Endodermal cell (in vitro differentiated cells): ENCODE measurements around the gene GUCD1. TPM values are rescaled to one million over a fixed set of nuclear protein-coding genes. Genes with fewer than 3 reads are reported as not detected.

Source experiments
- DNase-seq: peaks from one replicate; pipeline ENCODE4 v3.0.0-alpha.2; 2017
- H3K27ac ChIP-seq: 2 replicates; pipeline ENCODE4 v1.5.1; 2013; ENCODE audit warnings: mild to moderate bottlenecking, low read depth, low read length, moderate library complexity
- H3K27me3 ChIP-seq: 2 replicates; pipeline ENCODE4 v1.6.1; 2013; ENCODE audit warnings: mild to moderate bottlenecking, low read length, moderate library complexity; ENCODE audit not compliant: insufficient read depth, control insufficient read depth, poor library complexity, severe bottlenecking
- H3K36me3 ChIP-seq: 2 replicates; pipeline ENCODE4 v1.7.0; 2013; ENCODE audit warnings: mild to moderate bottlenecking, low read length, moderate library complexity; ENCODE audit not compliant: control insufficient read depth, insufficient read depth
- H3K4me1 ChIP-seq: one replicate; pipeline ENCODE4 v1.7.0; 2013; ENCODE audit warnings: low read length; ENCODE audit not compliant: control insufficient read depth, insufficient read depth
- H3K4me3 ChIP-seq: 2 replicates; pipeline ENCODE4 v1.5.1; 2013; ENCODE audit warnings: mild to moderate bottlenecking, low read length, moderate library complexity
- H3K9ac ChIP-seq: 2 replicates; pipeline ENCODE4 v1.6.1; 2013; ENCODE audit warnings: mild to moderate bottlenecking, low read length, moderate library complexity; ENCODE audit not compliant: poor library complexity, severe bottlenecking; ENCODE audit errors: extremely low read depth
- H3K9me3 ChIP-seq: 2 replicates; pipeline ENCODE4 v1.6.1; 2013; ENCODE audit warnings: mild to moderate bottlenecking, low read length, moderate library complexity; ENCODE audit not compliant: control insufficient read depth
- H3K27ac Mint-ChIP-seq: 2 replicates; pipeline ENCODE4 v1.8.0; 2020; ENCODE audit warnings: mixed read lengths
- H3K27me3 Mint-ChIP-seq: 2 replicates; pipeline ENCODE4 v1.8.0; 2021; ENCODE audit warnings: mild to moderate bottlenecking, mixed read lengths; ENCODE audit not compliant: insufficient read depth
- H3K36me3 Mint-ChIP-seq: 2 replicates; pipeline ENCODE4 v1.8.0; 2020; ENCODE audit warnings: low read depth, mixed read lengths
- H3K4me1 Mint-ChIP-seq: 2 replicates; pipeline ENCODE4 v1.8.0; 2020; ENCODE audit warnings: mixed read lengths
- H3K4me3 Mint-ChIP-seq: 2 replicates; pipeline ENCODE4 v1.8.0; 2020; ENCODE audit warnings: mild to moderate bottlenecking, moderate library complexity, mixed read lengths
- H3K9me3 Mint-ChIP-seq: 2 replicates; pipeline ENCODE4 v1.8.0; 2020; ENCODE audit warnings: mild to moderate bottlenecking, mixed read lengths
- WGBS, 2 experiments: methylation state at CpG; one replicate each; pipeline versions ENCODE4 v1.1.5 to v1.1.7; 2013; ENCODE audit warnings: missing lambda C conversion rate in 2 of 2, mixed read lengths in 1 of 2; ENCODE audit not compliant: insufficient coverage in 1 of 2, insufficient read length in 1 of 2; 5-methylcytosine and 5-hydroxymethylcytosine counted together
- total RNA-seq, 2 donors: library from RNA; stranded (reverse); fragmentation: NEBNext Ultra II Directional in 1 of 2; extraction: Animal tissue kit (Norgen Biotek cat#: 25700) in 1 of 2; gene quantifications; 2 replicates in 1 of 2; 3 replicates in 1 of 2; pipeline ENCODE4 v1.2.1, GENCODE V29; 2021
- TF ChIP-seq, protein P1 (sequence below): fragments of 200-600 bp; sonication (generic); conservative IDR thresholded peaks from 2 replicates; pipeline ENCODE4 v1.5.0; 2021; ENCODE audit warnings: antibody characterized with exemption, mild to moderate bottlenecking

Gene GUCD1
- total RNA-seq, 2 donors from 2014 or later, result 64.7 to 73.6 TPM

DNA sequence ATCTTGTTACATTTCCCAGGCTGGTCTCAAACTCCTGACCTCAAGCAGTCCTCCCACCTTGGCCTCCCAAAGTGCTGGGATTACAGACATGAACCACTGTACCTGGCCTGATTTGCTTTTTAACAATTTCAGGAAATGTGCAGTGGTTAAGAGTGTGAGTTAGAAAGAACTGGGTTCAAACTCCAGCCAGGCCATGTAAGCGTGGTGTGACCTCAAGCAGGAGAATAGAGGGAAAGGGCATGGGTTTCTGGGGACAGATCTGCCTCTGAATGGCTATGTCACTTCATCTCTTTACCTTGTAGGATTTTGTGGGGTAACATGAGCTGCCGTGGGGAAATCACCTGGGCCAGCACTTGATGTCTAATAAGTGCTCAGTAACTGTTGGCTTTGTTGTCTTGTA lies 10.1 kb upstream of the GUCD1 start:
- no peak for DNase-seq
- 88 to 100% methylated on average over 2 of the region's 2 CpGs for WGBS, 2 experiments
- Histone ChIP-seq H3K27ac (no peak overlapping the region), H3K27me3 (no peaks in the 10 kb centered on the region), H3K4me1 (no peaks in the 10 kb centered on the region), H3K9ac (no peak overlapping the region), H3K36me3 (peaks cover 80% of the 10 kb centered on the region), H3K9me3 (no peaks in the 10 kb centered on the region), H3K4me3 (no peak overlapping the region)
- Mint-ChIP-seq H3K4me1 (no peaks in the 10 kb centered on the region), H3K36me3 (peaks cover 51% of the 10 kb centered on the region), H3K27me3 (no peaks in the 10 kb centered on the region), H3K27ac (peak overlapping the region; percentile 32), H3K9me3 (no peaks in the 10 kb centered on the region), H3K4me3 (no peak overlapping the region)
- TF ChIP-seq, protein P1, sequence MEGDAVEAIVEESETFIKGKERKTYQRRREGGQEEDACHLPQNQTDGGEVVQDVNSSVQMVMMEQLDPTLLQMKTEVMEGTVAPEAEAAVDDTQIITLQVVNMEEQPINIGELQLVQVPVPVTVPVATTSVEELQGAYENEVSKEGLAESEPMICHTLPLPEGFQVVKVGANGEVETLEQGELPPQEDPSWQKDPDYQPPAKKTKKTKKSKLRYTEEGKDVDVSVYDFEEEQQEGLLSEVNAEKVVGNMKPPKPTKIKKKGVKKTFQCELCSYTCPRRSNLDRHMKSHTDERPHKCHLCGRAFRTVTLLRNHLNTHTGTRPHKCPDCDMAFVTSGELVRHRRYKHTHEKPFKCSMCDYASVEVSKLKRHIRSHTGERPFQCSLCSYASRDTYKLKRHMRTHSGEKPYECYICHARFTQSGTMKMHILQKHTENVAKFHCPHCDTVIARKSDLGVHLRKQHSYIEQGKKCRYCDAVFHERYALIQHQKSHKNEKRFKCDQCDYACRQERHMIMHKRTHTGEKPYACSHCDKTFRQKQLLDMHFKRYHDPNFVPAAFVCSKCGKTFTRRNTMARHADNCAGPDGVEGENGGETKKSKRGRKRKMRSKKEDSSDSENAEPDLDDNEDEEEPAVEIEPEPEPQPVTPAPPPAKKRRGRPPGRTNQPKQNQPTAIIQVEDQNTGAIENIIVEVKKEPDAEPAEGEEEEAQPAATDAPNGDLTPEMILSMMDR, result no peak

GRCh38 chr22:24564376-24565058 lies 9.6 kb upstream of the GUCD1 start:
- H3K4me1 ChIP-seq, result no peaks in the 10 kb centered on the region
- H3K4me1 Mint-ChIP-seq, result no peaks in the 10 kb centered on the region
- no peak overlapping the region for H3K27ac ChIP-seq
- H3K36me3 ChIP-seq, result peaks cover 78% of the 10 kb centered on the region
- DNase-seq, result no peak
- 91 to 94% methylated on average over 2 of the region's 2 CpGs for WGBS, 2 experiments
- peak overlapping the region; percentile 18 for H3K27ac Mint-ChIP-seq
- TF ChIP-seq, protein P1, result no peak
- peaks cover 47% of the 10 kb centered on the region for H3K36me3 Mint-ChIP-seq
- H3K9ac ChIP-seq, result no peak overlapping the region
- no peaks in the 10 kb centered on the region for H3K9me3 Mint-ChIP-seq
- H3K27me3 ChIP-seq, result no peaks in the 10 kb centered on the region
- no peak overlapping the region for H3K4me3 ChIP-seq
- H3K4me3 Mint-ChIP-seq, result no peak overlapping the region
- no peaks in the 10 kb centered on the region for H3K9me3 ChIP-seq
- no peaks in the 10 kb centered on the region for H3K27me3 Mint-ChIP-seq

- no peak overlapping the region for H3K9ac ChIP-seq
- H3K27ac Mint-ChIP-seq, result no peak overlapping the region
- 100% methylated on average over 2 of the region's 2 CpGs for WGBS, 2 experiments
- no peak overlapping the region for H3K4me3 ChIP-seq
- no peaks in the 10 kb centered on the region for H3K27me3 ChIP-seq
- no peak overlapping the region for H3K27ac ChIP-seq
- DNase-seq, result no peak
- H3K4me1 ChIP-seq, result no peaks in the 10 kb centered on the region
- H3K4me3 Mint-ChIP-seq, result no peak overlapping the region
- peaks cover 47% of the 10 kb centered on the region for H3K36me3 Mint-ChIP-seq
- TF ChIP-seq, protein P1, result no peak
- no peaks in the 10 kb centered on the region for H3K27me3 Mint-ChIP-seq
- H3K36me3 ChIP-seq, result peaks cover 83% of the 10 kb centered on the region
- H3K9me3 ChIP-seq, result no peaks in the 10 kb centered on the region
- H3K4me1 Mint-ChIP-seq, result no peaks in the 10 kb centered on the region
- no peaks in the 10 kb centered on the region for H3K9me3 Mint-ChIP-seq
These were observed 8.3 kb upstream of the GUCD1 start for GRCh38 chr22:24563246-24563645.
